GM19023 (cell line): Measurements from ENCODE around the gene ILK.

Experiments used
- ATAC-seq: cut with Tn5 transposase; IDR thresholded peaks from one replicate; pipeline ENCODE4 v1.9.1; 2021; ENCODE audit warnings: mild to moderate bottlenecking, moderate library complexity; ENCODE audit not compliant: unreplicated experiment

ILK gene

GRCh38 chr11:6619004-6619745 is 15.6 kb downstream of the ILK start, which contains the start of gene TPP1:
Gene TPP1, minus strand, starts transcription at chr11:6619422. Its CDS starts 22 bp downstream, at chr11:6619400.
- peak; percentile 98 for ATAC-seq

- ATAC-seq, result no peak
Observed at GRCh38 chr11:6620636-6621035, 17.1 kb downstream of the ILK start.

GRCh38 chr11:6621711-6622211 is 18.2 kb downstream of the ILK start:
- no peak for ATAC-seq

- ATAC-seq, result no peak
Observed at GRCh38 chr11:6622261-6623171, 18.9 kb downstream of the ILK start.

- ATAC-seq, result no peak
Observed at GRCh38 chr11:6623391-6624363, 20.1 kb downstream of the ILK start.

- ATAC-seq, result no peak
Observed at GRCh38 chr11:6625156-6625831, 21.7 kb downstream of the ILK start.

- ATAC-seq, result no peak
Observed at GRCh38 chr11:6625832-6626420, 22.4 kb downstream of the ILK start.

- no peak for ATAC-seq
Observed at GRCh38 chr11:6626971-6627761, 23.6 kb downstream of the ILK start.

GRCh38 chr11:6627762-6628241 is 24.2 kb downstream of the ILK start:
- ATAC-seq, result peak; percentile 73

GRCh38 chr11:6628526-6628925 is 25.0 kb downstream of the ILK start:
- ATAC-seq, result no peak

GRCh38 chr11:6629573-6629891 is 26.0 kb downstream of the ILK start:
- no peak for ATAC-seq

GRCh38 chr11:6629892-6630631 is 26.5 kb downstream of the ILK start:
- ATAC-seq, result no peak

GRCh38 chr11:6630632-6631291 is 27.2 kb downstream of the ILK start:
- no peak for ATAC-seq

GRCh38 chr11:6631361-6631890 is 27.9 kb downstream of the ILK start:
- ATAC-seq, result no peak

- no peak for ATAC-seq
Observed at GRCh38 chr11:6632116-6633073, 28.8 kb downstream of the ILK start.
